Panc1 (cell line): ENCODE data around the gene DNAH9. TPM values are rescaled to one million over a fixed set of nuclear protein-coding genes. Genes with fewer than 3 reads are reported as not detected.

Experiments
- ATAC-seq: fragments of 200-7000 bp; cut with Tn5 transposase; 2 replicates; pipeline ENCODE4 v1.9.1; 2020; ENCODE audit warnings: mild to moderate bottlenecking, moderate library complexity
- BruUV-seq: library from RNA; stranded (reverse); fragments of 400-500 nt; replicated peaks from 2 replicates; lab custom pipeline; 2021; lab: Mats Ljungman, UMichigan
- CTCF ChIA-PET: fragments of 300-600 bp; sonication (Branson Sonifier 250); formaldehyde crosslinking; loops from one replicate; lab custom pipeline; 2022; ENCODE audit warnings: antibody characterized with exemption; lab: Charles Lee
- POLR2A ChIA-PET: fragments of 300-600 bp; sonication (Branson Sonifier 250); formaldehyde crosslinking; loops from one replicate; lab custom pipeline; 2022; ENCODE audit warnings: antibody characterized with exemption; lab: Charles Lee
- DNase-seq: peaks from one replicate; pipeline ENCODE4 v3.0.0-alpha.2; 2010; ENCODE audit warnings: low read depth, low spot score
- H3K27ac ChIP-seq: 2 replicates; pipeline ENCODE4 v1.5.1; 2011; ENCODE audit warnings: mild to moderate bottlenecking, low read length, inconsistent platforms
- H3K27me3 ChIP-seq: fragments of 200-500 bp; sonication (Bioruptor generic); 2 replicates; pipeline ENCODE4 v1.6.0; 2014; ENCODE audit warnings: low read length, inconsistent platforms; ENCODE audit not compliant: control insufficient read depth, insufficient read depth
- H3K36me3 ChIP-seq: fragments of 200-500 bp; sonication (Bioruptor generic); 2 replicates; pipeline ENCODE4 v1.5.1; 2014; ENCODE audit warnings: inconsistent platforms, mild to moderate bottlenecking, low read length, moderate library complexity; ENCODE audit not compliant: control insufficient read depth, insufficient read depth
- H3K4me1 ChIP-seq: 2 replicates; pipeline ENCODE4 v1.5.1; 2011; ENCODE audit warnings: inconsistent platforms, mild to moderate bottlenecking, low read length, moderate library complexity; ENCODE audit not compliant: control insufficient read depth, insufficient read depth
- H3K4me3 ChIP-seq, 2 experiments: 2 replicates each; pipeline ENCODE4 v1.5.1; 2011 to 2012; ENCODE audit warnings: low read depth in 2 of 2, low read length in 2 of 2, mild to moderate bottlenecking in 2 of 2, inconsistent platforms in 1 of 2, moderate library complexity in 1 of 2
- H3K9me3 ChIP-seq: fragments of 200-500 bp; sonication (Bioruptor generic); 2 replicates; pipeline ENCODE4 v1.5.1; 2014; ENCODE audit warnings: low read depth, mild to moderate bottlenecking, inconsistent platforms, low read length, moderate library complexity; ENCODE audit not compliant: control insufficient read depth, insufficient read depth
- POLR2AphosphoS5 ChIP-seq: IDR thresholded peaks from 2 replicates; pipeline ENCODE4 v1.6.1; 2012; ENCODE audit warnings: mild to moderate bottlenecking, low read depth, low read length, moderate library complexity
- REST ChIP-seq, 2 experiments: IDR thresholded peaks; 2 replicates each; pipeline ENCODE4 v1.6.1; 2011 to 2012; ENCODE audit warnings: low read depth in 2 of 2, control low read depth in 1 of 2, low read length in 1 of 2, mild to moderate bottlenecking in 1 of 2, moderate library complexity in 1 of 2; ENCODE audit not compliant: insufficient read depth in 1 of 2
- SIN3A ChIP-seq: IDR thresholded peaks from 2 replicates; pipeline ENCODE4 v1.6.1; 2012; ENCODE audit warnings: low read depth, mild to moderate bottlenecking, low read length, moderate library complexity, borderline replicate concordance; ENCODE audit not compliant: insufficient read depth
- TCF7L2 ChIP-seq: IDR thresholded peaks from 2 replicates; pipeline ENCODE4 v1.6.1; 2011; ENCODE audit warnings: mild to moderate bottlenecking, low read depth, low read length, inconsistent platforms
- in situ Hi-C: cut with HindIII; loops from 2 replicates; pipeline ENCODE4 v1.10.0; 2016; ENCODE audit warnings: low sequenced_read_pairs, low pct_unique_long_range_greater_than_20kb
- intact Hi-C: fragments of 100-400 bp; cut with micrococcal nuclease; formaldehyde crosslinking; loops from one replicate; pipeline ENCODE4 v1.10.0; 2022; ENCODE audit not compliant: unreplicated experiment
- total RNA-seq: library from RNA; stranded (reverse); gene quantifications from one replicate; pipeline ENCODE4 v1.2.1, GENCODE V29; 2021; ENCODE audit not compliant: unreplicated experiment
- TF ChIP-seq, protein P1 (sequence below): fragments of 450-650 bp; IDR thresholded peaks from 2 replicates; pipeline ENCODE4 v1.5.1; 2017; ENCODE audit warnings: mild to moderate bottlenecking

The DNAH9 gene
- total RNA-seq, 1 experiment from 2014 or later: not detected

DNA sequence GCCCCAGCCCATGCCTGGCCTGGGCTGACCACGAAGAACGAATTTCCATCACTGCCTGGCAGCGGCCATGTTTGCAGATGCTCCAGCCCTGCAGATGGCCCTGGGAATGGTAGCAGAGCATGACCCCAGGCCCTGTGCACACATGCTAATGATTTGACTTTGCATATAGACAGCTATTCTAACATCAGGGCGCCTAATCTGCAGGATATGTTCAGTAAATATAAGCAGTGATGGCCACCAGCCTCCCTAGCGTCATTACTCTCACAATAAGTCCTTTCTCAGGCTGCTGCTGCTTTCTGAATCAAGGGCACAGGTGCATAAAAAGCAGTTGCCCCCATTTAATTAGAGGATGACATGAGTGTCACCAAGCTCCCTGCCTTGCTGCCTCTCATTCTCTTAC is 24.2 kb downstream of the DNAH9 start:
- H3K36me3 ChIP-seq: no peaks in the 10 kb centered on the region
- no peak overlapping the region for H3K4me3 ChIP-seq
- no peak overlapping the region for H3K27ac ChIP-seq
- TF ChIP-seq, protein P1, sequence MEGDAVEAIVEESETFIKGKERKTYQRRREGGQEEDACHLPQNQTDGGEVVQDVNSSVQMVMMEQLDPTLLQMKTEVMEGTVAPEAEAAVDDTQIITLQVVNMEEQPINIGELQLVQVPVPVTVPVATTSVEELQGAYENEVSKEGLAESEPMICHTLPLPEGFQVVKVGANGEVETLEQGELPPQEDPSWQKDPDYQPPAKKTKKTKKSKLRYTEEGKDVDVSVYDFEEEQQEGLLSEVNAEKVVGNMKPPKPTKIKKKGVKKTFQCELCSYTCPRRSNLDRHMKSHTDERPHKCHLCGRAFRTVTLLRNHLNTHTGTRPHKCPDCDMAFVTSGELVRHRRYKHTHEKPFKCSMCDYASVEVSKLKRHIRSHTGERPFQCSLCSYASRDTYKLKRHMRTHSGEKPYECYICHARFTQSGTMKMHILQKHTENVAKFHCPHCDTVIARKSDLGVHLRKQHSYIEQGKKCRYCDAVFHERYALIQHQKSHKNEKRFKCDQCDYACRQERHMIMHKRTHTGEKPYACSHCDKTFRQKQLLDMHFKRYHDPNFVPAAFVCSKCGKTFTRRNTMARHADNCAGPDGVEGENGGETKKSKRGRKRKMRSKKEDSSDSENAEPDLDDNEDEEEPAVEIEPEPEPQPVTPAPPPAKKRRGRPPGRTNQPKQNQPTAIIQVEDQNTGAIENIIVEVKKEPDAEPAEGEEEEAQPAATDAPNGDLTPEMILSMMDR: no peak
- TF ChIP-seq TCF7L2 (no peak), POLR2AphosphoS5 (no peak), SIN3A (no peak), REST (IDR thresholded peaks at IDR 0.05; ENCODE audit: insufficient read depth in 1 of 2, low read depth in 2 of 2, low read length in 1 of 2) (no peak)
- CTCF ChIA-PET: no interaction called here
- peaks cover 2% of the 10 kb centered on the region; the same call in 1 of the 2 replicates for H3K27me3 ChIP-seq
- BruUV-seq: no TSS peak
- in situ Hi-C loops (no loop called here), intact Hi-C loops (no loop called here)
- POLR2A ChIA-PET: no interaction called here
- DNase-seq: no peak
- no peaks in the 10 kb centered on the region for H3K4me1 ChIP-seq
- no peak for ATAC-seq
- no peaks in the 10 kb centered on the region for H3K9me3 ChIP-seq

- H3K36me3 ChIP-seq: no peaks in the 10 kb centered on the region
- DNase-seq: no peak
- intact Hi-C loops (no loop called here), in situ Hi-C loops (no loop called here)
- no peak overlapping the region for H3K4me3 ChIP-seq
- no peak overlapping the region for H3K27ac ChIP-seq
- ChIA-PET POLR2A (no interaction called here), CTCF (no interaction called here)
- H3K27me3 ChIP-seq: peaks cover 2% of the 10 kb centered on the region; the same call in 1 of the 2 replicates
- no peaks in the 10 kb centered on the region for H3K9me3 ChIP-seq
- TF ChIP-seq TCF7L2 (no peak), POLR2AphosphoS5 (no peak), REST (IDR thresholded peaks at IDR 0.05; ENCODE audit: insufficient read depth in 1 of 2, low read depth in 2 of 2, low read length in 1 of 2) (no peak), SIN3A (no peak)
- TF ChIP-seq, protein P1: no peak
- no TSS peak for BruUV-seq
- H3K4me1 ChIP-seq: no peaks in the 10 kb centered on the region
- no peak for ATAC-seq
These were observed 26.7 kb downstream of the DNAH9 start for GRCh38 chr17:11624976-11625375.
